Stimulated activated CD4-positive, alpha-beta T cell treated with anti-CD3 and anti-CD28 coated beads, Interleukin-12 subunit alpha, Interleukin-12 subunit beta, amount 100 ng/mL, for 4 hours (primary cell): ENCODE measurements around the gene CLDN1.
"Not testable (repeated sequence)": the region's sequence is repeated elsewhere in the genome, so short reads cannot be mapped to it uniquely, and the experiment has no call there.

Experiments
- DNase-seq: peaks from one replicate; pipeline ENCODE4 v3.0.0-alpha.2; 2020

Gene CLDN1

DNA sequence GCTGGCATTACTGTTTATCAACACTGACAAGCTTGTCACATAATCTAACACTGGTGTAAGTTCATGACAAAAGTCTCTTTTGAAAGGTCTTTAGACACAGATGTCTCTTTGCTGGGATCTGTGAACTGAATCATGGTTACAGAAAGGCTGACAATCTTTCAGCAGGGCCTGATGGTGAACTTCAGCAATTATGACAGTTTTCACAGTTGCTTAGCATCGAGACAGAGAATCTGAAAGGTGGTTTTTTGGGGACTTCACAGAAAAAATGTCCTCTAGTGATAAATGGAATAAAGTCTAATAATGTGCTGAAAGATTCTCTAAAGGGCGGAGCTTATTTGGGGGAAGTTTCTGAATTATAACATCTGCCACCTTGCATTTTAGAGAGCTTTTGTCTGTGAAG lies 32.3 kb downstream of the CLDN1 start:
- DNase-seq, result no peak

GRCh38 chr3:190288836-190289235 lies 33.4 kb downstream of the CLDN1 start:
- no peak for DNase-seq

- DNase-seq, result no peak
These were observed 36.2 kb downstream of the CLDN1 start for GRCh38 chr3:190286014-190286413.

- DNase-seq, result no peak
These were observed 40.8 kb downstream of the CLDN1 start for GRCh38 chr3:190281308-190282051.

- no peak for DNase-seq
These were observed 42.6 kb downstream of the CLDN1 start for GRCh38 chr3:190279690-190280089.

DNA sequence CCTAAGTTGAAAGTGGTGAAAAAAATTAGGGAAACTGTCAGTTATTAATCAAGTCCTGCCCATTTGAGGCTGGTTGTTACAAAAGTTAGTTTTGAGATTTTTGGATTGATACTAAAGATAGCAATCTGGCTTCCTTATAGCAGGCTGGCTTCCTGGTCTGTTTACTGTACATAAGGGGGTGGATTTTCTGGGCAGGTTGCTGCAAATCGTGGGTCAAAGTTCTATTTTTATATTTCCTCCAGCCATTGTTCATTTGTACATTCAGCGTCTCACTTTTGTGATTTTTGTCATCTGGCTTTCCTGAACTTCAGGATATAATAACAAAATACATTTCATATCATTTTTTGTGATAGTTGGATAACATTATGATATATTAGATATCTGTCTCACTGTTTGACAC lies 49.5 kb downstream of the CLDN1 start:
- no peak for DNase-seq

DNA sequence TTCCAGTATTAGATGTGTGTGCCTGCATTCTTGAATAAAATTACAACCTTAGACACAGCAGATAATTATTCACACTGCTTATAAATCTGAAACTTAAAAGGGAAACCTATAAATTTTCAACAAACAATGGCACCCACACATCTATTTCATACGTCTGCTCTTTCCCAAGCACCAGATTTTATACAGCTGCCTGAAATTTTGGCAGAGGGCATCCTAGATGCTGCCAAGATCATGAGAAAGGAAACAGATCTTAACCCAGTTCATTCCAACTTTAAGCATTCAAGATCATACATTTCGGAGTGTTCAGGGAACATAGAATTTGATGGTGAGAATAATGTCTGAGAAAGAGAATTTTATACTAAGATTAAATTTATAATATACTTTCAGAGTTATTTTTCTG lies 53.1 kb downstream of the CLDN1 start:
- no peak for DNase-seq

DNA sequence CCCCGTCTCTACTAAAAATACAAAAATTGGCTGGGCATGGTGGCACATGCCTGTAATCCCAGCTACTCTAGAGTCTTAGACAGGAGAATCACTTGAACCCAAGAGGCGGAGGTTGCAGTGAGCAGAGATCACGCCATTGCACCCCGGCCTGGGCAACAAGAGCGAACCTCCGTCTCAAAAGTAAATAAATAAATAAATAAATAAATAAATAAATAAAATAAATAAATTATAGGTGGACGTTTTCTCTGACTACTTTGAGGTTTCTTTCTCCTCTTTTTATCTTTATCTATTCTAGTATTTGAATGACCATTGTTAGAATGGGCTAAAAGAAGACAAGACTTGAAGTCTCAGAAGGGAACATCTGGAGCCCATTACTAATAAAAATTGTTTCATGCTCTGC lies 54.8 kb downstream of the CLDN1 start:
- not testable (repeated sequence) for DNase-seq

DNA sequence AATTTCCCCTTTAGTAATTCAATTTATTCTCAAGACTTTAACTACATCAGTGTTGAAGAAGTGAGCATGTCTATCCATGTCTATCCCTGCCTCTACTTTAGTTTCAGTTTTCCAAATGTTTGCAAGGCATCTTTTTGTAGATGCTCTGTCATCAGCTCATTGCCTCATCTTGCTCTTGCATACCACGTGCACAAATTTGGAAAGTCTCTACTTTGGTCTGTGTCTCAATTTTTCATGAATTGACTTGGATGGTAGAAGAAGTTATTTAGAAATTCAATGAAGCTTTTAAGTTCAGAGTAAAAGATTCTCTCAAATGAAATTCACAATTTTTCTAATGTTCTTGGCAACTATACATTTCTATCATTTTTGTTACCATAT lies 55.3 kb downstream of the CLDN1 start:
- DNase-seq, result no peak

DNA sequence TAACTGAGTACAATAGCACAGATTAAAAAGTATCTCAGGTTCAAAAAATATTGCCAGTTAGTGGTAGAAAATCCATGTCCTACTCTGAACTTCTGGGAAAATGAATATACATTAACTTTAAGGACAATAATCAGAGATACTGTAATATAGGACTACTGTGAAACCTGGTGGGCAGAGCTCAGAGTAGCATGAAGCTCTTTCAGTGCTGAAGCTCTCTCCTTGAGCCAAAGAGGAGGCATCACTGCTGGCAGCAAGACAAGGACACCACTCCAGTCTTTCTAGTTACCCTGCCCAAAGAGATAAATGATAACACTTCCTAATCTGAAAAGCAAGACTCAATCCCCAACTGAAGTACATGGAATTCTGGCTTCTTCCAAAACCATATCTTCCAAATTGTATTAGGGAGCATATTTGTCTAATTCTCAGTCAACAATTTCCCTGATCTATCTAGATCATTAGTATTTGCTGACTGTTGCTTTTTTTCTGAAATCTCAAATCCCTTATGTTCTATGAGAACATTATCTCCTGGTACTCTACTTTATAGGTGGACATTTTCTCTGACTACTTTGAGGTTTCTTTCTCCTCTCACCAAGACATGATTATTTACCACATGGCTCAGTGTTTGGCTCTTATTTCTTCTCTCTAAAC lies 55.9 kb downstream of the CLDN1 start:
- DNase-seq, result no peak

DNA sequence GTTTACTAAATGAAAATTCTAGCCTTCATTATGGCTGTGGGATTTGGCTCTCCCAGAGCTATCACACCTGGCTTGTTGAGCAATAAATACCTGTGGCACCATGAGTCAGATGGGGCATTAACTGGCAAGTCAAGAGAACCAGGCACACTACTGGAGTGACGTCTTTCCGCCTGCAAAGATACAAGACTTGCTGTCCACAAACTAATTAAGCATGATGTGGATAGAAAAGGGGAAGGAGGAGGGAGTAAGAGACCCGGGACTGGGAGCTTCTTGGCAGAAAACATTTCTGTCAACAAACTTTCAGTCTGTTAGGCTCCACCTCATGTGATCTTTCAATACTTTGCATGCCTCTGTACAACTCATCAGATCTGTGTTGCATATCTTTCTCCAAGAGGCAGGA lies 56.5 kb downstream of the CLDN1 start:
- DNase-seq, result no peak

- DNase-seq, result no peak
These were observed 57.1 kb downstream of the CLDN1 start for GRCh38 chr3:190265126-190265525.

- no peak for DNase-seq
These were observed 60.5 kb downstream of the CLDN1 start for GRCh38 chr3:190261740-190262139.

DNA sequence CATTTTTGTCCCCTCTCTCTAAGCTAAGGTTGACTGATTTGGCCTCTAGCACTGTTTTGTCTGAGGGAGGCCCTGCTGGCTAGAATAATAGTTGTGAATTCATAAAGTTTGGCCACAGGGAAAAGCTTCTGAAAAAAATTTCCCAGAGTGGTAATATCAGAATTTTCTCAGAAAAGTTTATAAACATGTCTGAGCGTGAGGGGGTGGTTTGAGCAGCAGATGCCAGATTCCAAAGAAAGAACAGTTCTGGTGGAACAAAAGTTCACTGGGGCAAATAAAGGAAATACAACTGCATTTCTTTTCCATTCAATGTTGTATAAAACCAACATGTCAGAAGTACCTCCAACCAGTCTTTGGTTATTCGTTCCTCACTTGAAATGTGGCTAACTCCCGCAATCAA lies 61.2 kb downstream of the CLDN1 start:
- no peak for DNase-seq

DNA sequence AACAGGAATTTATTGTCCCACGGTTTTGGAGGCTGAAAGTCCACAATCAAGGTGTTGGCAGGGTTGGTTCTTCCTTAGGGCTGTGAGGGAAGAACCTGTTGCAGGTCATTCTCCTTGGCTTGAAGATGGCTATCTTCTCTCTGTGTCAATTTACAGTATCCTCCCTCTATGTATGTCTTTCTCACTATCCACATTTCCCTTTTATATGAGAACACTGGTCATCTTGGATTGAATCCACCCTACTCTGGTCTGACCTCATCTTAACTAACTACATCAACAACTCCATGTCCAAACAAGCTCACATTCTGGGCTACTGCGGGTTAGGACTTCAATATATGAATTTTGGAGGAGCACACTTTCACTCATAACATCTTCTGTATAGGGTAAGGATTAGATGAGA lies 61.9 kb downstream of the CLDN1 start:
- no peak for DNase-seq

DNA sequence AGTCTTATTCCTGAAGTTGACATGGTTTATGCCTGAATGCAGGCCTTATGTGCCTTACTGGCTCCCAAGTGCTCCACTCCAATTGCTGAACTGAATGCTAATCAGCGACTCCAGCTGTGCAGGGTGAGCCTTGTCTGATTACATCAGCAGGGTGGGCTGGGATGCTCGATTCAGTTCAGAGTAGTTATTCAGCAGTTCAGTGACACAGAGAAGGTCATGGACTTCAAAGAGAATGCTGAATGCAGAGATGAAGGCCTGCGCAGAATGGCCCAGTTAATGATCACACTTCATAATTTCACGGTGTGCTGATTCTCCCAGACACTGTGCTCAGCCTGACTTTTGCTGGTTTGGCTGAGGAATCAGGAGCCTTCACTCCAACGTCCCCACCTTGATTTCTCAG lies 63.6 kb downstream of the CLDN1 start:
- no peak for DNase-seq
